Body of pancreas (tissue), 4 donors: ENCODE results near the gene UBE4B.

Source experiments
- POLR2A ChIP-seq, 3 donors: fragments of 450-650 bp; IDR thresholded peaks; one replicate each; pipeline ENCODE4 v1.6.1; 2016; ENCODE audit warnings: antibody characterized with exemption in 3 of 3, mild to moderate bottlenecking in 2 of 3
- TF ChIP-seq, protein P1 (sequence below), 7 experiments: fragments of 450-650 bp in 4 of 7; fragments of 200-600 bp in 3 of 7; sonication (generic) in 3 of 7; IDR thresholded peaks; one replicate each; pipeline ENCODE4 v1.5.1; 2016 to 2019; ENCODE audit warnings: antibody characterized with exemption in 7 of 7

DNA sequence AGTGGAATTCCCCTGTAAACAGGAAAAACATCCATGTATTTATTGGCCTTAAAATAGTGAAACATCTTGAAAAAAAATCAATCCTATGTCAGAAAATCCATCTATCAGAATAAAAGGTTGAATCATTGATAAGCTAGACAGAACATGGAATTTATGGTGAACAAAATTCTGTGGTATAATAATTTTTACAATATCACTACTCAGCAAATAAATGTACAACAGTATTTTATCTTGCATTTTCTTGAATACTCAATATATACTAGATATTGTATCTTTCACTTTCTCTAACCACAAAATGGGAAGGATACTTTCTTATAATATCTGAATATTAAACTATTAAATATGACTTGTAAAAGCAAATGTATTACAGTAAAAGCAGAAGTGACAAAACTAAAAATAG lies 5.7 kb upstream of the UBE4B start:
- TF ChIP-seq, protein P1, sequence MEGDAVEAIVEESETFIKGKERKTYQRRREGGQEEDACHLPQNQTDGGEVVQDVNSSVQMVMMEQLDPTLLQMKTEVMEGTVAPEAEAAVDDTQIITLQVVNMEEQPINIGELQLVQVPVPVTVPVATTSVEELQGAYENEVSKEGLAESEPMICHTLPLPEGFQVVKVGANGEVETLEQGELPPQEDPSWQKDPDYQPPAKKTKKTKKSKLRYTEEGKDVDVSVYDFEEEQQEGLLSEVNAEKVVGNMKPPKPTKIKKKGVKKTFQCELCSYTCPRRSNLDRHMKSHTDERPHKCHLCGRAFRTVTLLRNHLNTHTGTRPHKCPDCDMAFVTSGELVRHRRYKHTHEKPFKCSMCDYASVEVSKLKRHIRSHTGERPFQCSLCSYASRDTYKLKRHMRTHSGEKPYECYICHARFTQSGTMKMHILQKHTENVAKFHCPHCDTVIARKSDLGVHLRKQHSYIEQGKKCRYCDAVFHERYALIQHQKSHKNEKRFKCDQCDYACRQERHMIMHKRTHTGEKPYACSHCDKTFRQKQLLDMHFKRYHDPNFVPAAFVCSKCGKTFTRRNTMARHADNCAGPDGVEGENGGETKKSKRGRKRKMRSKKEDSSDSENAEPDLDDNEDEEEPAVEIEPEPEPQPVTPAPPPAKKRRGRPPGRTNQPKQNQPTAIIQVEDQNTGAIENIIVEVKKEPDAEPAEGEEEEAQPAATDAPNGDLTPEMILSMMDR (IDR thresholded peaks at IDR 0.05): no peak
- TF ChIP-seq POLR2A (IDR thresholded peaks at IDR 0.05): no peak
